ENCODE measurements around the gene UFM1.
"Not testable (repeated sequence)": the region's sequence is repeated elsewhere in the genome, so short reads cannot be mapped to it uniquely, and the experiment has no call there.

UFM1 gene

GRCh38 chr13:38361542-38362262, 12.1 kb downstream of the UFM1 start:
- Histone ChIP-seq H3K36me3 (peaks cover 18 to 64% (median 42%) of the 10 kb centered on the region in 11 experiments), H3K27me3 (no peaks in the 10 kb centered on the region), H3K4me3 (peak overlapping the region; percentile 2 to 40 (median 32); a peak in 11 of 20 replicates), H4K20me1 (peaks cover 0 to 27% (median 0%) of the 10 kb centered on the region in 11 experiments; a peak in 3 of 22 replicates), H3K9me3 (replicated peaks in 1 of 11) (peaks cover 0 to 9% (median 6%) of the 10 kb centered on the region in 11 experiments; a peak in 10 of 22 replicates), H3K9ac (peak overlapping the region; percentile 41 to 80 (median 68)), H3K4me1 (peaks cover 39 to 89% (median 67%) of the 10 kb centered on the region in 10 experiments), H3K27ac (peak overlapping the region; percentile 52 to 91 (median 81)), H3K4me2 (peak overlapping the region; percentile 64 to 93 (median 79))
- peak in 1 of 11 experiments; percentile 31; a peak in 1 of 22 replicates for TF ChIP-seq Cebpa-rat (IDR thresholded peaks at IDR 0.05)

DNA sequence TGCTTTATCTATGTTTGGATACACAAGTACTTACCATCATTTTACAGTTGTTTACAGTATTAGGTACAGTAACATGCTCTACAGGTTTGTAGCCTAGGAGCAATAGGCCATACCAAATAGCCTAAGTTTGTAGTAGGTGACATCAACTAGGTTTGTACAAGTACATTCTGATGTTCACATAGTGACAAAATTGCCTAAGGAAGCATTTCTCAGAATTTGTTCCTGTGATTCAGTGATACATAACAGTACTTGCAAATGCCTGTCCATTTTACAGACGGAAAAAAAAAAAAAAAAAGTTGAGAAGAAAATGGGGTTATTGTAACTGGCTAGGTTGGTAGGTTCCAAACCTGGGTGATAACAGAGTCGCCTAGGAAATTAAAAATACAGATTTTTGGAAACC, 13.6 kb downstream of the UFM1 start:
- no peaks in the 10 kb centered on the region for H3K27me3 ChIP-seq
- peak overlapping the region; percentile 13 to 93 (median 65); a peak in 21 of 22 replicates for H3K4me2 ChIP-seq
- TF ChIP-seq Cebpa-rat (IDR thresholded peaks at IDR 0.05): no peak
- H3K36me3 ChIP-seq: peaks cover 11 to 49% (median 31%) of the 10 kb centered on the region in 11 experiments
- peaks cover 0 to 12% (median 0%) of the 10 kb centered on the region in 11 experiments; a peak in 3 of 22 replicates for H4K20me1 ChIP-seq
- peaks cover 40 to 87% (median 68%) of the 10 kb centered on the region in 10 experiments for H3K4me1 ChIP-seq
- peaks cover 0 to 9% (median 6%) of the 10 kb centered on the region in 11 experiments; a peak in 10 of 22 replicates for H3K9me3 ChIP-seq (replicated peaks in 1 of 11)
- peak overlapping the region in 10 of 11 experiments; percentile 40 to 91 (median 80); a peak in 16 of 22 replicates for H3K27ac ChIP-seq
- no peak overlapping the region for H3K4me3 ChIP-seq
- peak overlapping the region in 1 of 11 experiments; percentile 66; a peak in 2 of 22 replicates for H3K9ac ChIP-seq

GRCh38 chr13:38363746-38364145, 14.1 kb downstream of the UFM1 start:
- peak overlapping the region in 8 of 11 experiments; percentile 40 to 93 (median 65); a peak in 12 of 22 replicates for H3K4me2 ChIP-seq
- peak overlapping the region in 8 of 11 experiments; percentile 49 to 91 (median 82); a peak in 12 of 22 replicates for H3K27ac ChIP-seq
- peaks cover 40 to 83% (median 63%) of the 10 kb centered on the region in 10 experiments for H3K4me1 ChIP-seq
- not testable (repeated sequence) for H3K9ac ChIP-seq; H3K27me3 ChIP-seq; H4K20me1 ChIP-seq; H3K4me3 ChIP-seq; H3K9me3 ChIP-seq (replicated peaks in 1 of 11)
- peaks cover 11 to 44% (median 27%) of the 10 kb centered on the region in 11 experiments for H3K36me3 ChIP-seq

DNA sequence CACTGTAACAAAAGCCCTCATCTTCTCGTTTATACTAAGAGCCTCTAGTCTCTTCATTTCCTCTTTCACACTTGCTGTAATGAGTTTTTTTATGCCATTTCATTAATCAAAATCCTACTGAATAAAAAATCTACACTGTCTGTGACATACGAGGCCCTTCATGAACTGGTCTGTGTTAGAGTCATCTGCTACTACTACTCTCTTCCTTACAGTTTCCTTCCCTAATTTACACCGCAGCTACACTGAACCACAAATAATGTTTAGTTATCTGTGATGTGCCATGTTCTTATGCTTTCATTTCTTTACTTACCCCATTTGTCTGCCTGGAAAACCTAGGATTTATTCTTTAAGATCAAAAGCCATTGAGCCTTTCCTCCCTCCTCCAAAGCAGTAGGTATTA, 16.0 kb downstream of the UFM1 start:
- H3K9ac ChIP-seq: peak overlapping the region in 3 of 11 experiments; percentile 3 to 43 (median 31); a peak in 3 of 22 replicates
- peak overlapping the region; percentile 24 to 81 (median 65); a peak in 21 of 22 replicates for H3K4me2 ChIP-seq
- no peak for TF ChIP-seq Cebpa-rat (IDR thresholded peaks at IDR 0.05)
- peaks cover 36 to 77% (median 51%) of the 10 kb centered on the region in 10 experiments for H3K4me1 ChIP-seq
- peaks cover 0 to 9% (median 6%) of the 10 kb centered on the region in 11 experiments; a peak in 10 of 22 replicates for H3K9me3 ChIP-seq (replicated peaks in 1 of 11)
- H3K4me3 ChIP-seq: no peak overlapping the region
- H3K27ac ChIP-seq: peak overlapping the region in 8 of 11 experiments; percentile 32 to 62 (median 59); a peak in 15 of 22 replicates
- no peaks in the 10 kb centered on the region for H3K27me3 ChIP-seq
- no peaks in the 10 kb centered on the region for H4K20me1 ChIP-seq
- H3K36me3 ChIP-seq: peaks cover 10 to 25% (median 14%) of the 10 kb centered on the region in 11 experiments

DNA sequence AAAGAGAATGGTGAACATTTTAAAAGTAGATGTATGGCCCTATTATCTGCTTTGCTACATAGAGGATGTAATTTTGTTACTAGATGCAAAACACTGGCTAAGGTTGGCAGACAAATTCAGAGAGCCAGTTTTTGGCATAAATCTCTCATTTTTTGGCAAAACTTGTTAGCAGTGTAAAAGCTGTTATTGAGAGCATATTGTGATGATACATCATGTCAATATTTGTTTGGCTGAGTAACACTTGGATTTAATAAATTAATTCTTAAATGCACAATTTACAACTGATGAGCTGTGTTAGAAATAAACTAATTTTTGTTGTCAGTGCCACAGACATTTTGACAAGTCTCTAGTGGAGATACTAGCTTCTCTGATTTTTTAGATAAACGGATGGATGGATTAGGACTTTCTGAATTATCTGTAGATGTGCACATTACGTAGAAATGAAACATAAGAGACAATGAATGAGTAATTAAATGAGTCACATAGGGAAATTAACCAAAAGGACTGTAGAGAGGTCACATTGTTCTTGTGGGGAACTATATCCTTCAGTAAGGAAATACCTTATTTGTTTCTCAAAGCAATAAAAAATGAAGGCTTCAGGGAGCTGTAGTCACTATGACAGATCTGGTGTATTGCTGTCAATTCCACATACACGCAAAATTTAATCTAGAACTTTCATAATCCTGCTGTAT, 17.4 kb downstream of the UFM1 start:
- Histone ChIP-seq H3K4me3 (no peak overlapping the region), H3K36me3 (peaks cover 8 to 20% (median 11%) of the 10 kb centered on the region in 11 experiments), H3K27ac (peak overlapping the region in 1 of 11 experiments; percentile 22; a peak in 1 of 22 replicates), H3K9ac (no peak overlapping the region), H4K20me1 (no peaks in the 10 kb centered on the region), H3K4me2 (peak overlapping the region in 4 of 11 experiments; percentile 31 to 48 (median 44); a peak in 8 of 22 replicates), H3K4me1 (peaks cover 24 to 66% (median 39%) of the 10 kb centered on the region in 10 experiments), H3K27me3 (no peaks in the 10 kb centered on the region), H3K9me3 (replicated peaks in 1 of 11) (peaks cover 0 to 13% (median 9%) of the 10 kb centered on the region in 11 experiments; a peak in 10 of 22 replicates)
- TF ChIP-seq Cebpa-rat (IDR thresholded peaks at IDR 0.05): no peak

GRCh38 chr13:38369058-38369457, 19.4 kb downstream of the UFM1 start:
- Histone ChIP-seq H3K36me3 (peaks cover 0 to 7% (median 0%) of the 10 kb centered on the region in 11 experiments; a peak in 1 of 22 replicates), H3K4me1 (peaks cover 9 to 49% (median 22%) of the 10 kb centered on the region in 10 experiments; a peak in 19 of 20 replicates), H3K4me2 (no peak overlapping the region), H3K9me3 (replicated peaks in 1 of 11) (peaks cover 0 to 7% (median 4%) of the 10 kb centered on the region in 11 experiments; a peak in 3 of 22 replicates), H3K27me3 (no peaks in the 10 kb centered on the region), H3K4me3 (no peak overlapping the region), H3K27ac (no peak overlapping the region), H3K9ac (no peak overlapping the region), H4K20me1 (no peaks in the 10 kb centered on the region)
- TF ChIP-seq Cebpa-rat (IDR thresholded peaks at IDR 0.05): no peak

GRCh38 chr13:38370096-38370495, 20.4 kb downstream of the UFM1 start:
- Histone ChIP-seq H3K4me2 (peak overlapping the region in 3 of 11 experiments; percentile 14 to 40 (median 28); a peak in 3 of 22 replicates), H3K4me1 (peaks cover 8 to 43% (median 20%) of the 10 kb centered on the region in 10 experiments; a peak in 19 of 20 replicates)
- H3K27ac ChIP-seq; H3K4me3 ChIP-seq; H3K36me3 ChIP-seq; H4K20me1 ChIP-seq; H3K9me3 ChIP-seq (replicated peaks in 1 of 11); H3K27me3 ChIP-seq; H3K9ac ChIP-seq: not testable (repeated sequence)

- no peak for TF ChIP-seq Cebpa-rat (IDR thresholded peaks at IDR 0.05)
- Histone ChIP-seq H3K4me1 (peaks cover 0 to 25% (median 10%) of the 10 kb centered on the region in 10 experiments; a peak in 15 of 20 replicates), H3K27me3 (no peaks in the 10 kb centered on the region), H3K36me3 (no peaks in the 10 kb centered on the region), H3K4me3 (no peak overlapping the region), H3K27ac (no peak overlapping the region), H3K9me3 (replicated peaks in 1 of 11) (peaks cover 0 to 7% (median 4%) of the 10 kb centered on the region in 11 experiments; a peak in 3 of 22 replicates), H3K9ac (no peak overlapping the region), H3K4me2 (no peak overlapping the region), H4K20me1 (no peaks in the 10 kb centered on the region)
Measured at GRCh38 chr13:38372820-38373383, 23.3 kb downstream of the UFM1 start.

All from BLaER1 treated with 17β-estradiol and CSF1 and Interleukin-3, amounts not matched to agents 10 nM and 100 nM (cell line).